ENCODE measurements around the gene KHDC4.

Gene KHDC4

GRCh38 chr1:155913969-155914757, 20.1 kb downstream of the KHDC4 start:
- H3K4me3 ChIP-seq (ENCODE audit: low read depth, low read length): no peak overlapping the region
- TF ChIP-seq POLR2A (IDR thresholded peaks at IDR 0.05; ENCODE audit: extremely low read depth, insufficient read length) (no peak), CTCF (IDR thresholded peaks at IDR 0.05; ENCODE audit: low read depth, low read length) (no peak), MYC (IDR thresholded peaks at IDR 0.05; ENCODE audit: low read depth, low read length) (no peak), MAX (IDR thresholded peaks at IDR 0.05; ENCODE audit: low read depth, low read length) (no peak)
- no peak for DNase-seq (ENCODE audit: low read depth)

GRCh38 chr1:155912056-155912536, 22.1 kb downstream of the KHDC4 start:
- no peak for DNase-seq (ENCODE audit: low read depth)
- TF ChIP-seq POLR2A (IDR thresholded peaks at IDR 0.05; ENCODE audit: extremely low read depth, insufficient read length) (no peak), MYC (IDR thresholded peaks at IDR 0.05; ENCODE audit: low read depth, low read length) (no peak), MAX (IDR thresholded peaks at IDR 0.05; ENCODE audit: low read depth, low read length) (no peak), CTCF (IDR thresholded peaks at IDR 0.05; ENCODE audit: low read depth, low read length) (no peak)
- H3K4me3 ChIP-seq (ENCODE audit: low read depth, low read length): peak overlapping the region; percentile 75

GRCh38 chr1:155911156-155912055, 22.8 kb downstream of the KHDC4 start, which contains the start of gene RIT1:
Gene RIT1, minus strand, starts transcription at chr1:155911349. Its CDS starts 588 bp downstream, at chr1:155910761.
- TF ChIP-seq MYC (IDR thresholded peaks at IDR 0.05; ENCODE audit: low read depth, low read length): no peak
- no peak for TF ChIP-seq CTCF (IDR thresholded peaks at IDR 0.05; ENCODE audit: low read depth, low read length)
- TF ChIP-seq MAX (IDR thresholded peaks at IDR 0.05; ENCODE audit: low read depth, low read length): 0 out of 2 replicates have a peak, but pooled peaks have one; percentile 15
- TF ChIP-seq POLR2A (IDR thresholded peaks at IDR 0.05; ENCODE audit: extremely low read depth, insufficient read length): peak; percentile 37
- peak; percentile 86 for DNase-seq (ENCODE audit: low read depth)
- peak within 1 kb of the TSS; percentile 75 for H3K4me3 ChIP-seq (ENCODE audit: low read depth, low read length)

- peak; percentile 27 for DNase-seq (ENCODE audit: low read depth)
- peak overlapping the region; percentile 75 for H3K4me3 ChIP-seq (ENCODE audit: low read depth, low read length)
- no peak for TF ChIP-seq MAX (IDR thresholded peaks at IDR 0.05; ENCODE audit: low read depth, low read length)
- no peak for TF ChIP-seq POLR2A (IDR thresholded peaks at IDR 0.05; ENCODE audit: extremely low read depth, insufficient read length)
- TF ChIP-seq CTCF (IDR thresholded peaks at IDR 0.05; ENCODE audit: low read depth, low read length): no peak
- TF ChIP-seq MYC (IDR thresholded peaks at IDR 0.05; ENCODE audit: low read depth, low read length): no peak
Measured at GRCh38 chr1:155910621-155911121, 23.5 kb downstream of the KHDC4 start.

GRCh38 chr1:155909894-155910293, 24.3 kb downstream of the KHDC4 start:
- DNase-seq (ENCODE audit: low read depth): peak; percentile 65
- no peak overlapping the region for H3K4me3 ChIP-seq (ENCODE audit: low read depth, low read length)
- TF ChIP-seq MAX (IDR thresholded peaks at IDR 0.05; ENCODE audit: low read depth, low read length) (no peak), MYC (IDR thresholded peaks at IDR 0.05; ENCODE audit: low read depth, low read length) (no peak), POLR2A (IDR thresholded peaks at IDR 0.05; ENCODE audit: extremely low read depth, insufficient read length) (no peak), CTCF (IDR thresholded peaks at IDR 0.05; ENCODE audit: low read depth, low read length) (no peak)
